T-helper 9 cell (primary cell): ENCODE data around the gene ZNF134.

Experiments used
- DNase-seq: peaks from one replicate; pipeline ENCODE4 v3.0.0-alpha.2; 2020

ZNF134 gene

DNA sequence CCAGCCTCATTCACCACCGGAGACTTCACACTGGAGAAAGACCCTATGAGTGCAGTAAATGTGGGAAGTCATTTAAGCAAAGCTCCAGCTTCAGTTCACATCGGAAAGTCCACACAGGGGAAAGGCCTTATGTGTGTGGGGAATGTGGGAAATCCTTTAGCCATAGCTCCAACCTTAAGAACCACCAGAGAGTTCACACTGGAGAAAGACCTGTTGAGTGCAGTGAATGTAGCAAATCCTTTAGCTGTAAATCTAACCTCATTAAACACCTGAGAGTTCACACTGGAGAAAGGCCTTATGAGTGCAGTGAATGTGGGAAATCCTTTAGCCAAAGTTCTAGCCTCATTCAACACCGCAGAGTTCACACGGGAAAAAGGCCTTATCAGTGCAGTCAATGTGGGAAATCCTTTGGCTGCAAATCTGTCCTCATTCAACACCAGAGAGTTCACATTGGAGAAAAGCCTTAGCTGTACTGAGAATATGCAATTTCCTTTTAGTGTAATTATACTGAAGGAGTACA, 27.7 kb downstream of the ZNF134 start:
- no peak for DNase-seq

DNA sequence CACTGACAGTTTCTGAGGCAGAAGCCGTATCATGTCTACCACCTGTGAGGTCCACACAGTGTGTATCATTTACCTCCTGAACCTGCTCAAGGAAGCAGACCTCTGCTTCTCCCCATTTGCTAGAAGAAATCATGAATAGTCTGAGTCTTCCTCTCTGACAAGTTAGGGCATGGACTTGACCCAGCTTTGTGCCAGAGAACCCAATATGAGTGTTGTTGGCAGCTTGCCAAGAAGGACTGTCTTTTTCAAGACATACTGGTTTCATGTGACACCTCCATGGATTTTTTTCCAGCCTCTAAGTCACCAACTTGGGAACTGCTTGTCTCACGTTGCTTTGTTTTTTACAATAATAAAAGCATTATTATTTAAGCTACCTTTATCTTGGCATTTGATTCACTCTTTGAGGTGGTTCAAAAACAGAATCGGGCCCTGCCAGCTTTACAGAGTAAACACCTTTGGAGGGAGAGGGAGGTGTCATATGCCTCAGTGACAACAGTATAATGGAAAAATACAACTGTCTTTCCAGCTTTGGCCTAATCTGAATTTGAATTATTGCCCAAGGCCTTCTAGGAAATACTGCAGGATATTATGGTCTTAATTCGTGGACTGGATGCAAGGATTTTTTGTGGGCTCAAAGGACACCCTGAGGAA, 28.5 kb downstream of the ZNF134 start:
- no peak for DNase-seq

DNA sequence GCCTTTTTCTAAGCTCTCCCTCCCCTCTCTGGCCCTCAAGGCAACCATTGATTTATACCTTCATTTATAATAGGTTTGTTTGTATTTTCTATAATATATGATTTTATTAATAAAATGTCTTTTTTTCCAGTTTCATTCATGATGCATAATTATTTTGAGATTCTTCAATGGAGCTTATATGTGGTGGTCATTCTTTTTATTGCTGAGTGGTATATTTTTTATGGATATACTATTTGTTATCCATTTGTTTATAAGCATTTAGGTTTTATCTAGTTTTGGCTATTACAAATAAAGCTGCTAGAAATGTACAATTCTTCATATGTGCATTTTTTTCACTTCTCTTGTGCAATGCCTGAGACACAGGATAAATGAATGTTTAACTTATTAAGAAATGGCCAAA, 29.7 kb downstream of the ZNF134 start:
- no peak for DNase-seq

DNA sequence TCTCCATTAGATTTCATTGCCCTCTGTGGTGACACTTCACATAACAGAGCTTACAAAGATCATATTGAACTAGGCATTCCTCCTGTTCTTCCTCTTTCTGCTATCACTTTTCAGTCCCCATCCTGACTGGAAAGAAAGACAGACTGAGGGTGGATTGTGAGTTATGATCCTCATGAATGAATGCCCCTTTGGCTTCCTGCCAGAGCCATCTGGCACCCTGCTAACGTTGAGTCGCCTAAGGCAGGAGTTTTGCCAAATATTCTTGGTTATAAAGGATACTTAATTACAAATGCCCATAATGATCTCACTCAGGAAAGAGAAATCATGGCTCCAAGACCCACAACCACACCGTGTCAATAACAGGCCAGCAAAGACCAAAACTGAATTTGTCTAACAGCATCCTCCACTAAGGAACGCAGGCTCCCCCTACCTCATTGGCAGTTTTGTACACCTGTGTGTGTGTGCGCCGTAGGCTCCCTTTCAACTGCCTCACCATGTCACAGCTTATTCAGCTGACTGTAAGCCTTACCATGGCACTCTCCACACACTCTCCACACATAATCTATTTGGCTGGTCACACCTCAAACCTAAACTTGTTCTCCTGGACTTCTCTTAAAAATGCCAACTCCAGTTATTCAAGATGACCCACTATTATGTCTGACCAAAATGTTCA, 34.4 kb downstream of the ZNF134 start:
- DNase-seq, result no peak

DNA sequence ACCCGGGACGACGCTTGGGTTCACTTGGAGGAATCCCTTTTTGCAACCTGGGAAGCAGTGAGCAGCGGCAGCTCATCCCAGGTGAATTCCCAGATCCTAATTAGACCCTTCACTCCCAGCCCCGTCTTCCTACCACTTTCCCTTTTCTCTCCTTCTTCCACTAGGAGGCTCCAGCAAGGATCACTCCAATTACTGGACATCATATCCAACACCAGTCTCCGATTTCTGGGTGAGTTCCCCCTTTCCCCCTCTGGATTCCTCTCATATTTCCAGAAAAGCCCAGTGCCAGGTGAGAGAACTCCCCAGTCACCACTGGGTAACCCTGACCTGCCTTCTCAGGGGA, 37.6 kb downstream of the ZNF134 start:
- no peak for DNase-seq

DNA sequence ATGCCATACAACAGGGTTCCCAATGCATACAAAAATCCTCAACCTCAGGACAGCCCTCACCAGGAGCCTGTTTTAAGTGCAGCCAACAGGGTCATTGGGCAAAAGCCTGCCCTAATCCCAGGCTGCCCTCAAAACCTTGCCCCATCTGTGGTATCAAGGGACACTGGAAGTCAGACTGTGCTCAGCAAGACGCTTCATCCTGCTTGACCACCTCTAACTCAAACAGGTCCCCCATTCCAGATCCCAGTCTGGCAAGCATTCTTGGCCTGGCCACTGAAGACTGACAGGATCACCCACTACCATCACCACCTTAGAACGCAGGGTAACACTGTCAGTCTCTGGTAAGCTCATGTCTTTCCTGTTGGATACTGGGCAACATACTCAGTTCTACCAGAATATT, 39.6 kb downstream of the ZNF134 start:
- DNase-seq, result no peak

DNA sequence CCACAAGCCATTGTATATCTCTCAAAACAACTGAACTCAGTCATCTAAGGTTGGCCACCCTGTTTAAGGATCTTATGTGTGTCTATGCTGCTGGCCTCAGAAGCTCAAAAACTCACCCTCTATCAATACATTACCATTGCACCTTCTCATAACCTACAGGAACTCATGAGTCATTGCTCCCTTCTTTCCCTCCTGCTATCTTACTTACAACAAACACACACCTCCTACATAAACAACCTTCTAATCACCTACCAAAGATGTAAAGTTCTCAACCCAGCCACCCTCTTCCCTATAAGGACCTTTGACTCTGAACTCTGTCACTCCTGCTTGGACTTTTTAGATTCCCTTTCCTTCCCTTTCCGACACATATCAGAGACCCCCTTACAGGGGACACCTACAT, 41.4 kb downstream of the ZNF134 start:
- DNase-seq, result no peak

DNA sequence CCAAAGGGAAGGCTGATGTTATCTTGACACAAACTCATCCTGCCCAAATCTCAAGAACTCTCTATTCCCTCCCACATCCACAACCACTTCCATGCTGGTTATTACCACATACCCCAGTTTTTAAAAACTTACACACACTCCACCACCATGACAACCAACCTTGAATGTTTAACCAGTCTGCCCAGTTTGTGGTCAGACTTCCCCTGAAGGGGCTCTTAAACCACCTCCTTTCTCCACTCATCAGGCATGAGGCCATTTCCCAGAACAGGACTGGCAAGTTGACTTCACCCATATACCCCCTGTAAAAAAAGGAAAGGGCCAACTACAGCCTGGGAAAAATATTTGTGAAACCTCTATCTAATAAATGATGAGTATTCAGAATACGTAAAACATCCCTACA, 42.3 kb downstream of the ZNF134 start:
- no peak for DNase-seq

DNA sequence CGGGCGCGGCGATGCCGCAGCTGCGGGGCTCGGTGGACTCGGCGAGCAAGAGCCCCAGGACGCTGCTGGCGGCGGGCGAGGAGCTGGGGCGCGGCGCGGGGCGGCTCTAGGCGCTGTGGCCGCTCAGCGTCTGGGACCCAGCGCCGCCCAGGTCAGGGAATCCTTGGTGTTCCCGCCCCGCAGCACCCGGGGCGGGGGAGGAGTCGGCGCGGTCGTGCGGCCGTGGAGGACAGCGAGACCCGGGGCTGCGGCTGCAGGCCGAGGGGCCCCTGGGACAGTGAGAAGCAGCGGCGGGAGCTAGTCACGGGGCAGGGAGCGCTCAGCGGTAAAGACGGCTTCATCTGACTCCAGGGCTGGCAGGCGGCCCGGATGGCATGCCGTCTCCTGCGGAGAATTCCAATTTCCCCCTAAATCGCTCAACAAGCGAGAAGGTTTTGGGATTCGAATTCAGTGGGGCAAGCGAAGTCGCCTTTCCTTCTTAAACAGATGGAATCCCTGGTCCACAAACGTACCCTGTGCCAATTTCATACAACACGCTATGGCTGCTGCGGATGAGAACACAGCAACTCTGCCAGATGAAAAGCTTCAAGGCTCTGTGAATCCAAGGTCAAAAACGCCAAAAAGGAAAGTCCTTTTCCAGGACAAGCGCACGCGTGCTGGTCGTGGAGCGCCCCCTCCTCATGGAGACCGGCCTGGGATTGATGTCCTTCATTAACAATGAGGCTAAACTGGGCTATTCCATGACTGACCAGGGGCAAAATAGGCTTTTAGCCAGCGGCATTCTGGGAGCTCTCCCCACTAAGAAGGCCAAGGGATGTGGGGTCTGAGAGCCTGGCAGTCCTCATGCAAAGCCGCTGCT, 50.5 kb downstream of the ZNF134 start:
- DNase-seq, result no peak

DNA sequence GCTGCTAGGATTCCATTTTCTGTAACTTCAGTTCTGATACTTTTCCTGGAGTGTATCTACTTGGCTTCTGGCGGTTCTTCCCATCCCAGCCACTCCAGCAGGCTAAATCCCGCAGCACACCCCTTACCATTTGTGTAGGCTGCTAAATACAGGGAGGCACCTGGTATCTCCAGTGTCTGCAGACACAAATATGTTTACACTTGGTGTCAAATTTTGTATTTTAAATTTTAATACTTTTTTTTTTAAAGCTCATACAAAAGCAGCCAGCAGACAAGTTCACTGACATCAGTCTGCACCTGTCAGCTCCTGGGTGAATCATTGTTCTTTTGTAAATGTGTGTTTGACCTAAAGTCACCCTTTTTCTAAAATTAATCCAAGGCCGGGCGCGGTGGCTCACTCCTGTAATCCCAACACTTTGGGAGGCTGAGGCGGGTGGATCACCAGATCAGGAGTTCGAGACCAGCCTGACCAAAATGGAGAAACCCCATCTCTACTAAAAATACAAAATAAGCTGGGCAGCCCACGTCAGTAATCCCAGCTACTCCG, 51.3 kb downstream of the ZNF134 start:
- no peak for DNase-seq

DNA sequence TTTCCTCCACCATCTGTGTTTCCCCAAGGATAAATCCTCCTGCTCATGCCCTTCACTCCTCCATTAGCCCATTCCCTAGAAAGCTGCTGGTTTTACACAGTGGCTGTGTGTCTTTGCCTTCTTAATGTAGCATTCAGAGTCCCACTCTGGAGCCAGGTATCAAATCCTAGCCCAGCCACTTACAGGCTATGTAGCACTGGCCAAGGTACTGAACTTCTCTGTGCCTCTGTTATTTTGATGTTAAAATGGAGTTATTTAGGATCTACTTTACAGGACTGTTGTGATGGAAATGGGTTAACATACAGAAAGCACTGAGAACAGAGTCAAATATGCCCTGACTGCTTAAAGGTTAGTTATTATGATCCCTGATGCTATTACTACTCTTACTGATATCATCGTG, 53.2 kb downstream of the ZNF134 start:
- no peak for DNase-seq

DNA sequence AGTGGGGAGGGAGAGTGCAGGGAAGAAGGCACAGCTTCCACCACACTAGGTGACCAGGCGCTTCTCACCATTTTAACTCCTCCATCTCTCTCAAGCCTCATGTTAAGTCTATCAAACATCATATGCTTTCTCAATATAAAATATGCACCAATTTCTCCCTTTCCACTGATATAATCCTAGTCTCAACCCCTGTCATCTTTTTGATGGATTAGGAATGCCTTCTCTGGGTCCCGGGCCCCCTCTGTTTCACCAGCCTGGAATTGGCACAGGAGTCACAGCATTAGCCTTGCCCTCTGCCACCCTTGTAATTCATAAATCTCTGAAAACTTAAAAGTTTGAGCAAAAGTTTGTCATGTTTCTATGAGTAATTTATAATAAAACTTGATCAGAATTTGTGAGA, 54.6 kb downstream of the ZNF134 start, which contains the start of gene ZSCAN4:
Gene ZSCAN4, plus strand, starts transcription at position 301 of the 400 bp plus-strand sequence. CDS start 7,211 bp downstream, outside the sequence.
- DNase-seq, result no peak

DNA sequence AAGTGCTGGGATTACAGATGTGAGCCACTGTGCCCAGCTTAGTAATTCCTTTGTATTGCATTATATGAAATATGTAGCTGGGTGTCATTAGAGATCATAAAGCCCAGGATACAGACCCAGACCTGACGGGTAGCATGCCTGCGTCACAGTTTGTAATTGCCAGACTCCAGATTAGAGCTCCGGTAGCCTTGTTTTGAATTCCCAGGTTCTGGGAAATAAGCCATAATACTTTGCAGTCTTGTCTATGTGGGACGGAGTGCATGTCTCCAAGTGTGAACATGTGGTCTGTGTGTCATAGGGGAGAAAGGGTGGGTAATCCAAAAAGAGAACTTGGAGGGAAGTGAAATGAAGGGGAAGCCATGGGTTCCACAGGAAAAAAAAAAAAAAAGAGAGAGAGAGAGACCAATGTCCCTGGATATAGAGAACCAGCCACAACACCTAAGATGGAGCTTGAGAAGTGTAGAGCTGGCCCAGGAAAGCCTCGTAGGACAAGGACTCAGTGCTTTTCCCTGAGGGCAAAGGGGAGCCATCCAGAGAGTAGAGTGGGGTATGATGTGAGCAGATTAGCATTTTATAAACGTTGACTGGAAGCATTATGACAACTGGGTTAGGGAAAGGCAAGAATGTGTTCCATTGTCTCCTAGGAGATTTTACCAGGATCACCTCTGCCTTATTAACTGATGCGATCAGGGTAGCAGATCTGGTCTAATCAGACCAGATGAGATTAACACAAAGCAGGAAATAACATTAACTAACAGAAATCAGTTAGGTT, 57.3 kb downstream of the ZNF134 start:
- no peak for DNase-seq

DNA sequence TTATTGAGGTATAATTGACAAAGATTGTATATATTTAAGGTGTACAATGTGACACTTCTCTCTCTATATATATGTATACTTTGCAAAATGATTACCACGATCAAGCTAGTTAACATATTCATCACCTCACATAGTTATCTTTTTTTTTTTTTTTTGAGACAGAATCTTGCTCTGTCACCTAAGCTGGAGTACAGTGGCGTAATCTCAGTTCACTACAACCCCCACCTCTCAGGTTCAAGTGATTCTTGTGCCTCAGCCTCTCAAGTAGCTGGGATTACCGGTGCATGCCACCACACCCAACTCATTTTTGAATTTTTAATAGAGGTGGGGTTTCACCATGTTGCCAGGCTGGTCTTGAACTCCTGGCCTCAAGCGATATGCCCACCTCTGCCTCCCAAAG, 58.4 kb downstream of the ZNF134 start:
- no peak for DNase-seq
